ENCODE results near the gene PTGER2. TPM values are rescaled to one million over a fixed set of nuclear protein-coding genes. Genes with fewer than 3 reads are reported as not detected.

PTGER2 gene
- total RNA-seq, 1 donor from 2014 or later: 5.3 TPM

DNA sequence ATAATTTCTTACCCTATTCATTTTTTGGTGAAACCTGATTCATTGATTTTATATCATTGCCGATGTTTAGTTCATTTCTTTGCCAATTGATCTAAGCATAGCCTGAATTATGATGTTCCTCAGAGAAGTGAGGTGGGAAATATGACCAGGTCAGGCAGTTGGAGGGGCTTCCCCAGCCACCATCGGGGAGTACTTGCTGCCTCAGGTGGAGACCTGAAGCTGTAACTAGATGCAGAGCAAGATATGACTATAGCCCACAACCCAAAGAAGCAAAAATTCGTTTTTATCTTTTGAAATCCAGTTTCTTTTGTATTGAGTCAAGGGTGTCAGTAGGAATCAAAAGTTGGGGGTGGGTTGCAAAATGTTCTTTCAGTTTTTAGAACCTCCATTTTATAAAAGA lies 38.7 kb upstream of the PTGER2 start:
- intact Hi-C loops (cut with DNase I): no loop called here
- Histone ChIP-seq H3K36me3 (no peaks in the 10 kb centered on the region), H3K27me3 (no peaks in the 10 kb centered on the region), H3K4me1 (no peaks in the 10 kb centered on the region), H3K9me3 (no peaks in the 10 kb centered on the region), H3K27ac (no peak overlapping the region), H3K4me3 (no peak overlapping the region)
- TF ChIP-seq, protein P1, sequence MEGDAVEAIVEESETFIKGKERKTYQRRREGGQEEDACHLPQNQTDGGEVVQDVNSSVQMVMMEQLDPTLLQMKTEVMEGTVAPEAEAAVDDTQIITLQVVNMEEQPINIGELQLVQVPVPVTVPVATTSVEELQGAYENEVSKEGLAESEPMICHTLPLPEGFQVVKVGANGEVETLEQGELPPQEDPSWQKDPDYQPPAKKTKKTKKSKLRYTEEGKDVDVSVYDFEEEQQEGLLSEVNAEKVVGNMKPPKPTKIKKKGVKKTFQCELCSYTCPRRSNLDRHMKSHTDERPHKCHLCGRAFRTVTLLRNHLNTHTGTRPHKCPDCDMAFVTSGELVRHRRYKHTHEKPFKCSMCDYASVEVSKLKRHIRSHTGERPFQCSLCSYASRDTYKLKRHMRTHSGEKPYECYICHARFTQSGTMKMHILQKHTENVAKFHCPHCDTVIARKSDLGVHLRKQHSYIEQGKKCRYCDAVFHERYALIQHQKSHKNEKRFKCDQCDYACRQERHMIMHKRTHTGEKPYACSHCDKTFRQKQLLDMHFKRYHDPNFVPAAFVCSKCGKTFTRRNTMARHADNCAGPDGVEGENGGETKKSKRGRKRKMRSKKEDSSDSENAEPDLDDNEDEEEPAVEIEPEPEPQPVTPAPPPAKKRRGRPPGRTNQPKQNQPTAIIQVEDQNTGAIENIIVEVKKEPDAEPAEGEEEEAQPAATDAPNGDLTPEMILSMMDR (IDR thresholded peaks at IDR 0.05): no peak
- no peak for ATAC-seq
- DNase-seq: no peak

DNA sequence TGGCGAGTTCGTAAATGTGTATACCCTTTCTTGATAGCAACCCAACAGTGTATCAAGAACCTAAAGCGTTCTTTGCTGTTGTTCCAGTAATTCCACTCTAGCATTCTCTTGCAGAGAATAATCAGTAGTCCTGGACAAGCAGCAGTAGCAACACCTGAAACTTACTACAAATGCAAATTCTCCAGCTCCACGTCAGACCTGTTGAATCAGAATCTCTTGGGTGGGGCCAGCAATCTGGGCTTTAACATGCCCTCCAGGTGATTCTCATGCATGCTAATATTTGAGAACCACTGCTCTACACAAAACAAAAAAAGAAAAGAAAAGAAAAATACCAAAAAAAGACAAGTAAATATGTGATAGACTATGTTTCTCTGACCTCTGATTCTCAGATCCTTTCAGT lies 36.6 kb upstream of the PTGER2 start:
- Histone ChIP-seq H3K9me3 (no peaks in the 10 kb centered on the region), H3K4me3 (no peak overlapping the region)
- intact Hi-C loops (cut with DNase I): no loop called here

DNA sequence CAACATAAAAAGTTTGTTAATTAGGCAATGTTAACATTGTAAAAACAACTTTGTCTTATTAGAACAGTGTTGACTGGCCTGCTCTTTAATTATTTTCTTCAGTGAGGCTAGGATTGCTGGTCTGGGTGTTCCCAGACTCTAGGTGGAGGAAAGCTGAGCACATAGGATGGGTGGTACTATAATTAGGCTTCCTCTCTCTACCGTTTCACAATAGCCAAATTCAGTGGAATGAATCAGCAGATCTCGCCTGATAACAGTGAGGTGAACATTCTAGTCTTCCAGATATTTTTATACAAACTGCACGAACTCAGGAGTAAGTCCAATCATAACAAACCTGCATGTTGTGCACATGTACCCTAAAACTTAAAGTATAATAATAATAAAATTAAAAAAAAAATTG lies 34.7 kb upstream of the PTGER2 start:
- DNase-seq: no peak
- intact Hi-C loops (cut with DNase I): no loop called here
- H3K4me3 ChIP-seq: no peak overlapping the region
- no peaks in the 10 kb centered on the region for H3K27me3 ChIP-seq
- H3K9me3 ChIP-seq: no peaks in the 10 kb centered on the region
- H3K27ac ChIP-seq: no peak overlapping the region
- H3K4me1 ChIP-seq: no peaks in the 10 kb centered on the region
- ATAC-seq: no peak
- H3K36me3 ChIP-seq: no peaks in the 10 kb centered on the region
- TF ChIP-seq, protein P1 (IDR thresholded peaks at IDR 0.05): no peak

More for the DNA sequence above, 36.6 kb upstream of the PTGER2 start:
- no peaks in the 10 kb centered on the region for H3K4me1 ChIP-seq
- H3K27ac ChIP-seq: no peak overlapping the region
- no peak for DNase-seq
- ATAC-seq: no peak
- H3K36me3 ChIP-seq: no peaks in the 10 kb centered on the region
- TF ChIP-seq, protein P1 (IDR thresholded peaks at IDR 0.05): no peak
- H3K27me3 ChIP-seq: no peaks in the 10 kb centered on the region

DNA sequence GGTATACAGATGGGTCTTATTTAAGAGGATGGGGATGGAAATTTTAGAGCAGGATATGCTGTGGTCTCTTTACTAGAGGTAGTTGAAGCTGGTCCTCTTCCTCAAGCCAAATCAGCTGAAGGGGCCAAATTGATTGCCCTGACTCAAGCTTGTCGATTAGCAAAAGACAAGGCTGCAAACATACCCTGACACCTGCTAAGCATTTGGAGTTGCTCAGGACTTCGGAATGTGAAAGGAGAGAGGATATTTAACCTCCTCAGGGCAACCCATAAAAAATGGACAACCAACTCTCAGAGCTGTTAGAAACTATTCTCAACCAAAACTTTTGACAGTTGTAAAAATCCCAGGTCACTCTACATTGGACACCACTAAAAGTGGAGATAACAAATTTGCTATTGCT lies 31.0 kb upstream of the PTGER2 start:
- no peaks in the 10 kb centered on the region for H3K9me3 ChIP-seq
- TF ChIP-seq, protein P1 (IDR thresholded peaks at IDR 0.05): no peak
- intact Hi-C loops (cut with DNase I): no loop called here
- no peak overlapping the region for H3K4me3 ChIP-seq
- no peak overlapping the region for H3K27ac ChIP-seq
- no peaks in the 10 kb centered on the region for H3K4me1 ChIP-seq
- no peak for ATAC-seq
- H3K36me3 ChIP-seq: no peaks in the 10 kb centered on the region
- H3K27me3 ChIP-seq: no peaks in the 10 kb centered on the region
- no peak for DNase-seq

DNA sequence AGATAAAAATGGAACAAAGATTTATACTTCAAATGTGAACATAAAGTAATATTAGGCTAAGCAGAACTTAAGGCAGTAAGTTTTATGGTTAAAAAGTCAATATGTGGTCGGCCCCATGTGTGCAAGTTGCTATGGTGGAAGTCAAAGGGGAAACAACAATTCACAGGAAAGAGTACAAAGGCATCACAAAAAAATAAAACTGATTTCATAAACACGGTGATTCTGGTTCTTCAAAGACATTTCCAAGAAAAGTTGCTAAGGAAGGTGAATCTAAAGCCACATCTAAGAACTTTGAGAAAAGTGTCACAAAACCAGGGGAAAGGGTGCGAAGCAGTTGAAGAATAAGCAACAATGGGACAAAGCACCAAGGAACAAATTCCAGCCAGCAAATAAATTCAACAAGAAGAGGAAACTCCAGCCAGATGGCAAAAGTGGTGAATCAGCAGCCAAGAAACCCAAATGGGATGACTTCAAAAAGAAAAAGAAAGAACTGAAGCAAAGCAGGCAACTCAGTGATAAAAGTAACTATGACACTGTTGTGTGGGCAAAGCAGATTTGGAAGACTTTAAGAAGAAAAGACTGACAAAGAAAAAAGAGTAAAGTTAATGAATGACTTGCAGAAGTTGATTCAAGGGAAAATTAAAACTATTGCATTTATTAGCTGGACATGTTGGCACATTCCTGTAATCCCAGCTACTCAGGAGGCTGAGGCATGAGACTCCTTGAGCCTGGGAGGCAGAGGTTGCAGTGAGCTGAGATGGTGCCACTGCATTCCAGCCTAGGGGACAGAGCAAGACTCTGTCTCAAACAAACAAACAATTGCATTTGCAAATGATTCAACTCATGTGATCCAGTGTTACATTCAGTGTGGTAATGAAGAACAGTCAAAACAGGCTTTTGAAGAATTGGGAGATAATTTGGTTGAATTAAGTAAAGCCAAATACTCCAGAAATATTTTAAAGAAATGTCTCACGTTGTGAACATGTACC lies 27.2 kb upstream of the PTGER2 start:
- no peak for DNase-seq
- no peak overlapping the region for H3K27ac ChIP-seq
- intact Hi-C loops (cut with DNase I): no loop called here
- H3K4me3 ChIP-seq: no peak overlapping the region
- TF ChIP-seq, protein P1 (IDR thresholded peaks at IDR 0.05): no peak
- no peaks in the 10 kb centered on the region for H3K4me1 ChIP-seq
- H3K9me3 ChIP-seq: no peaks in the 10 kb centered on the region
- no peaks in the 10 kb centered on the region for H3K27me3 ChIP-seq
- H3K36me3 ChIP-seq: no peaks in the 10 kb centered on the region
- no peak for ATAC-seq

All from upper lobe of right lung (tissue), 1 donor.